Esophagus muscularis mucosa (tissue), 4 donors: ENCODE results near the gene RFK.

Experiments
- CTCF ChIP-seq, 3 experiments: fragments of 200-600 bp in 2 of 3; fragments of 450-650 bp in 1 of 3; sonication (generic) in 2 of 3; IDR thresholded peaks; one replicate each; pipeline ENCODE4 v1.5.1; 2017 to 2019; ENCODE audit warnings: antibody characterized with exemption in 3 of 3, mild to moderate bottlenecking in 2 of 3, moderate library complexity in 1 of 3
- EP300 ChIP-seq: sonication (generic); formaldehyde crosslinking; IDR thresholded peaks from one replicate; pipeline ENCODE4 v1.6.1; 2017; ENCODE audit warnings: antibody characterized with exemption
- POLR2A ChIP-seq: fragments of 450-650 bp; IDR thresholded peaks from one replicate; pipeline ENCODE4 v1.6.1; 2017; ENCODE audit warnings: antibody characterized with exemption, moderate library complexity, mild to moderate bottlenecking, low read depth
- POLR2AphosphoS5 ChIP-seq, 2 donors: sonication (generic); formaldehyde crosslinking; IDR thresholded peaks; one replicate each; pipeline ENCODE4 v1.6.1; 2017; ENCODE audit warnings: antibody characterized with exemption in 2 of 2

- no peak for TF ChIP-seq CTCF (IDR thresholded peaks at IDR 0.05)
- no peak for TF ChIP-seq EP300
- no peak for TF ChIP-seq POLR2A
- no peak for TF ChIP-seq POLR2AphosphoS5 (IDR thresholded peaks at IDR 0.05)
These were observed 39.6 kb upstream of the RFK start for GRCh38 chr9:76433836-76434235.
